HG03342 (cell line): ENCODE results near the gene HSPH1.
"Not testable (repeated sequence)": the region's sequence is repeated elsewhere in the genome, so short reads cannot be mapped to it uniquely, and the experiment has no call there.

ENCODE experiments used
- ATAC-seq: cut with Tn5 transposase; IDR thresholded peaks from one replicate; pipeline ENCODE4 v1.9.1; 2021; ENCODE audit warnings: mild to moderate bottlenecking, moderate library complexity; ENCODE audit not compliant: unreplicated experiment

The HSPH1 gene

GRCh38 chr13:31100721-31101120 is 61.0 kb downstream of the HSPH1 start:
- ATAC-seq, result no peak

- ATAC-seq, result not testable (repeated sequence)
Observed at GRCh38 chr13:31097911-31098434, 63.7 kb downstream of the HSPH1 start.

- ATAC-seq, result no peak
Observed at GRCh38 chr13:31096654-31097302, 64.9 kb downstream of the HSPH1 start.

GRCh38 chr13:31094331-31095015 is 67.2 kb downstream of the HSPH1 start:
- ATAC-seq, result no peak

- ATAC-seq, result no peak
Observed at GRCh38 chr13:31093145-31093885, 68.4 kb downstream of the HSPH1 start.

GRCh38 chr13:31092646-31093045 is 69.1 kb downstream of the HSPH1 start:
- no peak for ATAC-seq

GRCh38 chr13:31090961-31091624 is 70.6 kb downstream of the HSPH1 start:
- no peak for ATAC-seq

GRCh38 chr13:31090096-31090495 is 71.6 kb downstream of the HSPH1 start:
- ATAC-seq, result no peak

GRCh38 chr13:31089649-31090048 is 72.1 kb downstream of the HSPH1 start:
- no peak for ATAC-seq

GRCh38 chr13:31088826-31089420 is 72.8 kb downstream of the HSPH1 start:
- ATAC-seq, result no peak
